Muscle of leg (tissue), 11 donors: ENCODE data around the gene AP1S1. TPM values are rescaled to one million over a fixed set of nuclear protein-coding genes. Genes with fewer than 3 reads are reported as not detected.
"Not testable (repeated sequence)": the region's sequence is repeated elsewhere in the genome, so short reads cannot be mapped to it uniquely, and the experiment has no call there.

Experiments used
- DNase-seq: peaks from one replicate; pipeline ENCODE4 v3.0.0; 2013
- H3K27ac ChIP-seq: one replicate; pipeline ENCODE4 v1.5.1; 2013; ENCODE audit warnings: mild to moderate bottlenecking, low read length, control low read depth
- H3K27me3 ChIP-seq: one replicate; pipeline ENCODE4 v1.6.1; 2013; ENCODE audit warnings: low read length; ENCODE audit not compliant: control insufficient read depth, insufficient read depth
- H3K36me3 ChIP-seq: one replicate; pipeline ENCODE4 v1.6.1; 2013; ENCODE audit warnings: low read length; ENCODE audit not compliant: control insufficient read depth, insufficient read depth
- H3K4me1 ChIP-seq: one replicate; pipeline ENCODE4 v1.6.1; 2013; ENCODE audit warnings: low read length; ENCODE audit not compliant: control insufficient read depth, insufficient read depth
- H3K4me3 ChIP-seq: one replicate; pipeline ENCODE4 v1.5.1; 2013; ENCODE audit warnings: low read length, control low read depth
- H3K9me3 ChIP-seq: replicated peaks from 2 replicates; pipeline ENCODE4 v1.6.1; 2013; ENCODE audit warnings: low read depth, low read length; ENCODE audit not compliant: control insufficient read depth
- WGBS: methylation state at CpG from one replicate; pipeline ENCODE4 v1.1.5; 2013; ENCODE audit warnings: missing lambda C conversion rate; ENCODE audit not compliant: insufficient coverage; 5-methylcytosine and 5-hydroxymethylcytosine counted together
- polyA plus RNA-seq, 8 donors: library from polyadenylated mRNA; unstranded; fragments of 120-200 nt; gene quantifications; one replicate each; pipeline versions ENCODE4 v1.2.1 to v1.2.3, GENCODE V29; 2013; ENCODE audit warnings: inconsistent platforms in 1 of 8, low replicate concordance in 1 of 8; ENCODE audit not compliant: insufficient read length in 8 of 8, insufficient read depth in 1 of 8
- total RNA-seq: library from RNA; stranded (reverse); fragments of 120-200 nt; gene quantifications from one replicate; pipeline ENCODE4 v1.2.4, GENCODE V29; 2013

Gene AP1S1
- total and polyA plus RNA-seq, 9 donors, result 20.2 to 36.8 (median 23.0) TPM

- not testable (repeated sequence) for H3K27ac ChIP-seq, DNase-seq, H3K36me3 ChIP-seq, H3K27me3 ChIP-seq, H3K4me3 ChIP-seq, H3K9me3 ChIP-seq, H3K4me1 ChIP-seq
- WGBS, result 78% methylated on average over 9 of the region's 18 CpGs
Observed at GRCh38 chr7:101132626-101133600, 21.4 kb upstream of the AP1S1 start.

DNA sequence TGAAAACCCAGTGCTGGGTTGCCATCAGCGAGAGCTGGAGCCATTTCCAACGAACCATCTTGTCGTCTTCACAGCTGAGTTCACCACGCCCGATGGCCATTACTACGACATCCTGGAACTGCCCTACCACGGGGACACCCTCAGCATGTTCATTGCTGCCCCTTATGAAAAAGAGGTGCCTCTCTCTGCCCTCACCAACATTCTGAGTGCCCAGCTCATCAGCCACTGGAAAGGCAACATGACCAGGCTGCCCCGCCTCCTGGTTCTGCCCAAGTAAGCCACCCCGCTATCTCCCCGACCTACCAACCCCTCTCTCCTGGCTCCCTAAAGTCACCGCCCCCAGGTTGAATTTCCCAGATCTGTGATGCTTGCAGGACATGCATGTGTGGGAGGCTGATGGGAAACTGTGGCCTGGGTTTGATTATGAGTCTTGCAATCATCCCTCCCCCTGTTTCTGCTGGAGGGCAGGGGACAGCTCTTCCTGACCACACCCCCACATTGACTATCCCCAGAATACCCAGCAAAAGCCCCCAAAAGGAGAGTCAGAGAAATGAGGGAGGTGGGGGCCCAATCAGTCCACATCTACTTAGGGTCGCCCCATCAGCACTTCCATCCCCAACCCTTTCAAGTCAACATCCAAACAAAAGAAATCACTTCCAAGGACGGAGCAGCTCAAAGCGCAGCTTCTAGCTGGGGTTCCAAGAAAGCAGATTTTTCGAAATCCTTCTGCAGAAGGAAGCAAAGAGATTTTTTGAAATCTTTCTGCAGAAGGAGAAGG is 20.5 kb upstream of the AP1S1 start:
- Histone ChIP-seq H3K36me3 (no peaks in the 10 kb centered on the region), H3K4me3 (no peak overlapping the region), H3K27me3 (peaks cover 6% of the 10 kb centered on the region), H3K27ac (no peak overlapping the region), H3K9me3 (no peaks in the 10 kb centered on the region), H3K4me1 (peaks cover 9% of the 10 kb centered on the region)
- WGBS, result 68% methylated on average over 10 of the region's 15 CpGs
- DNase-seq, result no peak

DNA sequence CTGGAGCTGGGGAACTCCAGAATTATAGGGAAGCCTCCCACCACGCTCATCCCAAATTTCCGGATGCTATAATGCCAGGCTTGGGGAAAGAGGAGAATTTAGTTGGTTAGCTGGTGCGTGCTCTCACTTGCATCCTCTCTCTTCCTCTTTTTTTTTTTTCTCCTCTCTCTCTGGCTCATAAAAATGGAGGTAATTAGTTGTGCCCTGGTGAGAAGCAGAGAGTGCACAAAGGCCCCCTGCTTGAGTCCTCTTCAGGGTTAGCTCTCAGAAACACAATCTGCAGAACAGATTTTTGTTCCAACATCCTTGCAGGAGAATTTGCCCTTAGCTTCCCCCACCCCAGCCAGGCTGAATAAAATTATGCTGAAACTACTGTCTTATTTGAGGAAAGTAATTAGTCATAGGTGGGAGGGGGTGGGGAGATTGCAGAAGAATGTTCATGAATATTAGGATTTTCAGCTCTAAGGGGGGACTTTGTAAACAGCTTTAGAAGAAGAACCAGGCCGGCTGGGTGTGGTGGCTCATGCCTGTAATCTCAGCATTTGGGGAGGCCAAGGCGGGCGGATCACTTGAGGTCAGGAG is 19.8 kb upstream of the AP1S1 start:
- no peaks in the 10 kb centered on the region for H3K9me3 ChIP-seq
- H3K4me3 ChIP-seq, result no peak overlapping the region
- peaks cover 9% of the 10 kb centered on the region for H3K4me1 ChIP-seq
- H3K27me3 ChIP-seq, result peaks cover 6% of the 10 kb centered on the region
- WGBS, result no CpG with 5 or more reads among the region's 6 CpGs
- H3K27ac ChIP-seq, result no peak overlapping the region
- H3K36me3 ChIP-seq, result no peaks in the 10 kb centered on the region
- no peak for DNase-seq

GRCh38 chr7:101137651-101138212 is 16.5 kb upstream of the AP1S1 start:
- H3K4me3 ChIP-seq, result no peak overlapping the region
- peaks cover 9% of the 10 kb centered on the region for H3K4me1 ChIP-seq
- H3K36me3 ChIP-seq, result no peaks in the 10 kb centered on the region
- no peak for DNase-seq
- H3K9me3 ChIP-seq, result no peaks in the 10 kb centered on the region
- H3K27ac ChIP-seq, result no peak overlapping the region
- WGBS, result 75% methylated on average over 4 of the region's 9 CpGs
- H3K27me3 ChIP-seq, result peaks cover 6% of the 10 kb centered on the region

DNA sequence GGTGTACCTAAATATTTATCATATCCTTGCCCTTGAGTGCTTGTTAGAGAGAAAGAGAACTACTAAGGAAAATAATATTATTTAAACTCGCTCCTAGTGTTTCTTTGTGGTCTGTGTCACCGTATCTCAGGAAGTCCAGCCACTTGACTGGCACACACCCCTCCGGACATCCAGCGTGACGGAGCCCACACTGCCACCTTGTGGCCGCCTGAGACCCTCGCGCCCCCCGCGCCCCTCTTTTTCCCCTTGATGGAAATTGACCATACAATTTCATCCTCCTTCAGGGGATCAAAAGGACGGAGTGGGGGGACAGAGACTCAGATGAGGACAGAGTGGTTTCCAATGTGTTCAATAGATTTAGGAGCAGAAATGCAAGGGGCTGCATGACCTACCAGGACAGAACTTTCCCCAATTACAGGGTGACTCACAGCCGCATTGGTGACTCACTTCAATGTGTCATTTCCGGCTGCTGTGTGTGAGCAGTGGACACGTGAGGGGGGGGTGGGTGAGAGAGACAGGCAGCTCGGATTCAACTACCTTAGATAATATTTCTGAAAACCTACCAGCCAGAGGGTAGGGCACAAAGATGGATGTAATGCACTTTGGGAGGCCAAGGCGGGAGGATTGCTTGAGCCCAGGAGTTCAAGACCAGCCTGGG is 15.9 kb upstream of the AP1S1 start:
- Histone ChIP-seq H3K27me3 (peaks cover 9% of the 10 kb centered on the region), H3K36me3 (no peaks in the 10 kb centered on the region), H3K4me3 (no peak overlapping the region), H3K9me3 (no peaks in the 10 kb centered on the region), H3K27ac (peak overlapping the region; percentile 65), H3K4me1 (peaks cover 9% of the 10 kb centered on the region)
- no CpG with 5 or more reads among the region's 16 CpGs for WGBS
- peak; percentile 82 for DNase-seq

DNA sequence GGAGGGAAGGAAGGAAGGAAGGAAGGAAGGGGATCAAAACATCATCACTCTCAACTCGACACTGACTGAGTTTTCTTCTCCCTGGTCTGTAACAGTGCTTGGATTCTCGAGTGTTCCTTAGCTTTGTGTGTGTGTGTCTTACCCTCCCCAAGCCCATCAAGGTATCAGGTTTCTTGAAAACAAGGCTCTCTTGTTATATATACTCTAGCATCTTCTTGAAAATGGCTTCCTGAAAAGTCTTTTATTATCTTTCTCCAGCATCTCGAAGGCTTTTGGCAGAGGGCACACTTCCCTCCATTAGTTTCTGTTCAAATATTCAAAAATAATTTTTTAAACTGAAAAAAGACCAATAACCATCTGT is 14.0 kb upstream of the AP1S1 start:
- peaks cover 9% of the 10 kb centered on the region for H3K4me1 ChIP-seq
- H3K4me3 ChIP-seq, result no peak overlapping the region
- no peak for DNase-seq
- no peaks in the 10 kb centered on the region for H3K9me3 ChIP-seq
- no peaks in the 10 kb centered on the region for H3K36me3 ChIP-seq
- H3K27ac ChIP-seq, result no peak overlapping the region
- H3K27me3 ChIP-seq, result peaks cover 6% of the 10 kb centered on the region
- 0% methylated on average over 1 of the region's 3 CpGs for WGBS

DNA sequence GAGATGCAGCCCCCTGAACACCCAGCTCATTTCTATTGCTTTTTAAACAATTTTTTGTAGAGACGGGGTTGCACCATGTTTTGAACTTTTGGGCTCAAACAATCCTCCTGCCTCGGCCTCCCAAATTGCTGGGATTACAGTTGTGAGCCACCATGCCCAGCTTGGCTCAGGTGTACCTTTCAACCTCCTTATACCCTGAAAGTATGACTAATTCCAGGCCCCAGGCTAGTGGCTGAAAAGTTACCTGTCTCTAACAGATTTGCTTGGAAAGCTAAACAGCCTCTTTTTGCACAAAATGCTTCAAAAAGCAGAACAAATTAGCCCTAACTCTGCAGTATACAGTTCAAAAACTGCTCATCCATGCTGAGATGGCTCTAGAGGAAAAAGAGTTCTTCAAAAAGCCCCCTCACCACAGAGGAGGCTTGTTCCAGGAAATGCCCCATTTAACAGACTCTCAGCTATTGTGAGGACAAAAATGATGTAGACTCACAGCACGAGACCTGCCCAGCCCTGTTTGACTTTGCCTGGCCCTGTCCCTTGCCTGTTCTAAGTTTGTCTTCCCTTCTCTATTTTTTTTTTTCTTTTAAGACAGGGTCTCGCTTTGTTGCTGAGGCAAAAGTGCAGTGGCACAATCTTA is 13.4 kb upstream of the AP1S1 start:
- DNase-seq, result no peak
- H3K4me3 ChIP-seq, result no peak overlapping the region
- H3K9me3 ChIP-seq, result no peaks in the 10 kb centered on the region
- peaks cover 9% of the 10 kb centered on the region for H3K4me1 ChIP-seq
- H3K27me3 ChIP-seq, result peaks cover 3% of the 10 kb centered on the region
- H3K27ac ChIP-seq, result no peak overlapping the region
- 77% methylated on average over 4 of the region's 4 CpGs for WGBS
- no peaks in the 10 kb centered on the region for H3K36me3 ChIP-seq

DNA sequence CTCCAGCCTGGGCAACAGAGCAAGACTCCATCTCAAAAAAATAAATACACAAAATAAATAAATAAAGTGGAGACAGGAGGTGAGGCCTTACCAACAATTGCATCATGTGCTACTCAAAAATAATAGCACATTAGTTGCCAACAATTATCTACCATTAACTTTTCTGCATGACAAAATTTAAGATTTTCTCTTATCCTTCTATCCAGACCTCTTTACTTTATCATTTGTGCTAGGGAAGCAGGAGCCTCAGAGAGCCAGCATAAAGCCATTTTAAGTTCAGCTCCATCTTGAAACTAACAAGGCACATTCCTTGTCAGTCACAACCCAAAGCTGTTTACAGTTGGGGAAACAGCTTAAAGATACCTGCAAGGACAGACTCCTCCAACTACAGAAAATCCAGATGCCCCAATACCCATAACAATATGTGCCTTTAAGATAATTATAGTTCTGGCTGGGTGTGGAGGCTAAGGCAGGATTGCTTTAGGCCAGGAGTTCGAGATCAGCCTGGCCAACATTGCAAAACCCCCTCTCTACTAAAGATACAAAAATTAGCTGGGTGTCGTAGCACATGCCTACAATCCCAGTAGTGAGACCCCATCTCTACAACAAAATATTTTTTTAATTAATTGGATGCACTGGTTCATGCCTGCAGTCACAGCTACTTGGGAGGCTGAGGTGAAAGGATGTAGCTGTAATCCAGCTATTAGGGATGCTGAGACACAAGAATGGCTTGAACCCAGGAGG is 2.2 kb upstream of the AP1S1 start:
- WGBS, result no CpG with 5 or more reads among the region's 2 CpGs
- no peak for DNase-seq
- H3K9me3 ChIP-seq, result no peaks in the 10 kb centered on the region
- peaks cover 11% of the 10 kb centered on the region for H3K4me1 ChIP-seq
- no peak overlapping the region for H3K4me3 ChIP-seq
- peaks cover 3% of the 10 kb centered on the region for H3K36me3 ChIP-seq
- peaks cover 8% of the 10 kb centered on the region for H3K27me3 ChIP-seq
- no peak overlapping the region for H3K27ac ChIP-seq

- under 1% methylated on average over 25 of the region's 34 CpGs for WGBS
- DNase-seq, result no peak
- no peak overlapping the region for H3K27ac ChIP-seq
Observed at GRCh38 chr7:101154693-101155102, 422 bp downstream of the AP1S1 start.

More at GRCh38 chr7:101154693-101155102, 422 bp downstream of the AP1S1 start:
- peak overlapping the region; percentile 75 for H3K4me3 ChIP-seq
- peaks cover 20% of the 10 kb centered on the region for H3K36me3 ChIP-seq
- H3K27me3 ChIP-seq, result peaks cover 2% of the 10 kb centered on the region
- no peaks in the 10 kb centered on the region for H3K9me3 ChIP-seq
- H3K4me1 ChIP-seq, result peaks cover 11% of the 10 kb centered on the region
